Testis (tissue), 3 donors: ENCODE data around the gene PET100. TPM values are rescaled to one million over a fixed set of nuclear protein-coding genes. Genes with fewer than 3 reads are reported as not detected.
"Not testable (repeated sequence)": the region's sequence is repeated elsewhere in the genome, so short reads cannot be mapped to it uniquely, and the experiment has no call there.

Source experiments
- DNase-seq: peaks from one replicate; pipeline ENCODE4 v3.0.0-alpha.2; 2019
- H3K27ac ChIP-seq, 2 donors: fragments of 200-600 bp; sonication (generic); one replicate each; pipeline ENCODE4 v1.5.1; 2019
- H3K27me3 ChIP-seq: fragments of 200-600 bp; sonication (generic); one replicate; pipeline ENCODE4 v1.5.1; 2019
- H3K36me3 ChIP-seq: fragments of 200-600 bp; sonication (generic); one replicate; pipeline ENCODE4 v1.5.1; 2017; ENCODE audit warnings: low read depth; ENCODE audit errors: missing control alignments
- H3K4me1 ChIP-seq: fragments of 200-600 bp; sonication (generic); one replicate; pipeline ENCODE4 v1.5.1; 2019
- H3K4me3 ChIP-seq, 2 donors: fragments of 200-600 bp; sonication (generic); one replicate each; pipeline ENCODE4 v1.5.1; 2017 to 2019
- H3K9me3 ChIP-seq: fragments of 200-600 bp; sonication (generic); one replicate; pipeline ENCODE4 v1.5.1; 2017
- POLR2A ChIP-seq: fragments of 450-650 bp; IDR thresholded peaks from one replicate; pipeline ENCODE4 v1.6.1; 2017; ENCODE audit warnings: antibody characterized with exemption, mild to moderate bottlenecking, moderate library complexity
- WGBS, 2 donors: methylation state at CpG; one replicate each; pipeline ENCODE4 v1.1.5; 2018; 5-methylcytosine and 5-hydroxymethylcytosine counted together
- intact Hi-C: fragments of 100-400 bp; cut with DNase I; formaldehyde crosslinking; loops from one replicate; pipeline ENCODE4 v1.15.1; 2023; ENCODE audit warnings: low total_unique reads
- polyA plus RNA-seq: library from polyadenylated mRNA; stranded (reverse); fragments of 350-450 nt; fragmentation: Illumina TruSeq; extraction: RNeasy Lipid Tissue Mini Kit (QIAGEN cat#74804); gene quantifications from one replicate; pipeline ENCODE4 v1.2.3, GENCODE V29; 2014; ENCODE audit warnings: low read depth, low replicate concordance; ENCODE audit not compliant: insufficient read depth
- total RNA-seq, 2 donors: library from RNA; depleted of rRNA; stranded (reverse); fragments of >200 nt; gene quantifications; one replicate each; pipeline ENCODE4 v1.2.3, GENCODE V29; 2016
- TF ChIP-seq, protein P1 (sequence below), 3 experiments: fragments of 450-650 bp in 2 of 3; fragments of 200-600 bp in 1 of 3; sonication (generic) in 1 of 3; IDR thresholded peaks; one replicate each; pipeline ENCODE4 v1.5.1; 2016 to 2019; ENCODE audit warnings: antibody characterized with exemption in 3 of 3, mild to moderate bottlenecking in 2 of 3, moderate library complexity in 1 of 3

PET100 gene
- total and polyA plus RNA-seq, 3 donors from 2014 or later, result 25.3 to 64.0 (median 26.9) TPM

DNA sequence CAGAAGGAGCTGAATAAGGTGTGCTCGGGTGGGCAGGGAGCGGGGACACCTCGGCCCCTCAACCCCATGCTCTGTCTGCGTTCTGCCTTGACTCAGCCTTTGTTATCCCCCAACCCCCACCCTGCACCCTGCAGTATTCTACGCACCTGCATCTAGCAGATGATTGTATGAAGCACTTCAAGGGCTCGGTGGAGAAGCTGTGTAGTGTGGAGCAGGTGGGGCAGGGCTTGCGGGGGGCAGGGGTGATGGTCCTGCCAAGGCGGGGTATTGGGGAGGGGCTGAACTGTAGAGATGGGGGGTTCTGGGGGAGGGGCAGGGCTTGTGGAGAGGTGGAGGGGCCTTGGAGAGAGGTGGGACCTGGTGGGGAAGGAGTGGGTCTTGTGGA lies 13.4 kb downstream of the PET100 start:
- WGBS, 2 donors, result 90 to 94% methylated on average over 7 to 8 of the region's 8 CpGs
- no peak for TF ChIP-seq POLR2A
- TF ChIP-seq, protein P1, sequence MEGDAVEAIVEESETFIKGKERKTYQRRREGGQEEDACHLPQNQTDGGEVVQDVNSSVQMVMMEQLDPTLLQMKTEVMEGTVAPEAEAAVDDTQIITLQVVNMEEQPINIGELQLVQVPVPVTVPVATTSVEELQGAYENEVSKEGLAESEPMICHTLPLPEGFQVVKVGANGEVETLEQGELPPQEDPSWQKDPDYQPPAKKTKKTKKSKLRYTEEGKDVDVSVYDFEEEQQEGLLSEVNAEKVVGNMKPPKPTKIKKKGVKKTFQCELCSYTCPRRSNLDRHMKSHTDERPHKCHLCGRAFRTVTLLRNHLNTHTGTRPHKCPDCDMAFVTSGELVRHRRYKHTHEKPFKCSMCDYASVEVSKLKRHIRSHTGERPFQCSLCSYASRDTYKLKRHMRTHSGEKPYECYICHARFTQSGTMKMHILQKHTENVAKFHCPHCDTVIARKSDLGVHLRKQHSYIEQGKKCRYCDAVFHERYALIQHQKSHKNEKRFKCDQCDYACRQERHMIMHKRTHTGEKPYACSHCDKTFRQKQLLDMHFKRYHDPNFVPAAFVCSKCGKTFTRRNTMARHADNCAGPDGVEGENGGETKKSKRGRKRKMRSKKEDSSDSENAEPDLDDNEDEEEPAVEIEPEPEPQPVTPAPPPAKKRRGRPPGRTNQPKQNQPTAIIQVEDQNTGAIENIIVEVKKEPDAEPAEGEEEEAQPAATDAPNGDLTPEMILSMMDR (IDR thresholded peaks at IDR 0.05), result no peak
- intact Hi-C loops, result no loop called here
- Histone ChIP-seq H3K9me3 (no peaks in the 10 kb centered on the region), H3K27me3 (no peaks in the 10 kb centered on the region), H3K4me3 (no peak overlapping the region), H3K27ac (no peak overlapping the region), H3K4me1 (no peaks in the 10 kb centered on the region), H3K36me3 (no peaks in the 10 kb centered on the region)
- no peak for DNase-seq

DNA sequence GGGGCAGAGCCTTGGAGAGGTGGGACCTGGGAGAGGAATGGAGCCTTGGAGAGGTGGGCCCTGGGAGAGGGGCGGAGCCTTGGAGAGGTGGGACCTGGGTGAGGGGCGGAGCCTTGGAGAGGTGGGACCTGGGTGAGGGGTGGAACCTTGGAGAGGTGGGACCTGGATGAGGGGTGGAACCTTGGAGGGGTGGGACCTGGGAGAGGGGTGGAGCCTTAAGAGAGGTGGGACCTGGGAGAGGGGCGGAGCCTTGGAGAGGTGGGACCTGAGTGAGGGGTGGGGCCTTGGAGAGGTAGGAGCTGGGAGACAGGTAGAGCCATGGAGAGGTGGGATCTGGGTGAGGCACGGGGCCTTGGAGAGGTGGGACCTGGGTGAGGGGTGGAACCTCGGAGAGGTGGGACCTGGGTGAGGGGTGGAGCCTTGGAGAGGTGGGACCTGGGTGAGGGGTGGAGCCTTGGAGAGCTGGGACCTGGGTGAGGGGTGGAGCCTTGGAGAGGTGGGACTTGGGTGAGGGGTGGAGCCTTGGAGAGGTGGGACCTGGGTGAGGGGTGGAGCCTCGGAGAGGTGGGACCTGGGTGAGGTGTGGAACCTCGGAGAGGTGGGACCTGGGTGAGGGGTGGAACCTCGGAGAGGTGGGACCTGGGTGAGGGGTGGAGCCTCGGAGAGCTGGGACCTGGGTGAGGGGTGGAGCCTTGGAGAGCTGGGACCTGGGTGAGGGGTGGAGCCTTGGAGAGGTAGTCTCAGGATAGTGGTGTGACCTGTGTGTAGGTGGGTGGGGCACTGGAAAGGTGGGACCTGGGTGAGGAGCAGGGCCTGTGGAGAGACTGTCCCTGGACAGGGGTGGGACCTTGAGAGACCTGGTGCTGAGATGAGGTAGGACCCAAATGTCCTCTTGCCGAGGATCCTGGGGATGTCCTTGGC lies 14.3 kb downstream of the PET100 start:
- H3K36me3 ChIP-seq, H3K4me1 ChIP-seq, DNase-seq, intact Hi-C loops, H3K9me3 ChIP-seq, H3K27ac ChIP-seq, H3K4me3 ChIP-seq, H3K27me3 ChIP-seq: not testable (repeated sequence)
- 59 to 72% methylated on average over 10 of the region's 10 CpGs for WGBS, 2 donors

DNA sequence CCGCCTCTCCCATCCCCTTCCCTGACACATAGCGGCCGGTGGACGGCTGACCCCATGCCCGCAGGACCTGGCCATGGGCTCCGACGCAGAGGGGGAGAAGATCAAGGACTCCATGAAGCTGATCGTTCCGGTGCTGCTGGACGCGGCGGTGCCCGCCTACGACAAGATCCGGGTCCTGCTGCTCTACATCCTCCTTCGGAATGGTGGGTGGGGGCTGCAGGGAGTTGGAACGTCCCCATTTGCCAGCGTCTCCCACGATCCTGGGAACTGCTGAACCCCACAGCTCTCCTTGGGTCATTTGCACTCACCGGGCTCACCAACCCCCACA lies 14.9 kb downstream of the PET100 start:
- Histone ChIP-seq H3K9me3 (no peaks in the 10 kb centered on the region), H3K36me3 (no peaks in the 10 kb centered on the region), H3K27ac (no peak overlapping the region), H3K27me3 (no peaks in the 10 kb centered on the region), H3K4me3 (no peak overlapping the region), H3K4me1 (no peaks in the 10 kb centered on the region)
- no peak for TF ChIP-seq POLR2A
- TF ChIP-seq, protein P1 (IDR thresholded peaks at IDR 0.05), result no peak
- intact Hi-C loops, result no loop called here
- 91 to 100% methylated on average over 3 to 20 of the region's 20 CpGs for WGBS, 2 donors
- DNase-seq, result no peak

DNA sequence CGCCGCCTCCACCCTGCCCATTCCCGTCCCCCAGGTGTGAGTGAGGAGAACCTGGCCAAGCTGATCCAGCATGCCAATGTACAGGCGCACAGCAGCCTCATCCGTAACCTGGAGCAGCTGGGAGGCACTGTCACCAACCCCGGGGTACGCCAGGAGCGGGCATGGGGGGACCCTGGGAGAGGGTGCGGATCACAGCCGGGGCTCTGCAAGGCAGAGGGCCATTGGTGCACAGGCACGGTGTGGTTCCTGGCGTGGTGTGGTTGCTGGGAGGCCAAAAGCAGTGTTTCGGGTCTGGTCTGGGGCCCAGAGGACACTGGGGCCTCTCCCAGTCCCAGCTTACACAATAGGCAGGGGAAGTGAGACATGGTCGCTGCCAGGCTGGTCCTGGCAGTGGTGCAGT lies 15.6 kb downstream of the PET100 start:
- H3K9me3 ChIP-seq, result no peaks in the 10 kb centered on the region
- intact Hi-C loops, result no loop called here
- no peak for TF ChIP-seq POLR2A
- TF ChIP-seq, protein P1 (IDR thresholded peaks at IDR 0.05), result no peak
- H3K27me3 ChIP-seq, result no peaks in the 10 kb centered on the region
- H3K36me3 ChIP-seq, result no peaks in the 10 kb centered on the region
- H3K4me3 ChIP-seq, result no peak overlapping the region
- H3K4me1 ChIP-seq, result no peaks in the 10 kb centered on the region
- 91 to 97% methylated on average over 5 to 14 of the region's 14 CpGs for WGBS, 2 donors
- no peak overlapping the region for H3K27ac ChIP-seq
- DNase-seq, result no peak

DNA sequence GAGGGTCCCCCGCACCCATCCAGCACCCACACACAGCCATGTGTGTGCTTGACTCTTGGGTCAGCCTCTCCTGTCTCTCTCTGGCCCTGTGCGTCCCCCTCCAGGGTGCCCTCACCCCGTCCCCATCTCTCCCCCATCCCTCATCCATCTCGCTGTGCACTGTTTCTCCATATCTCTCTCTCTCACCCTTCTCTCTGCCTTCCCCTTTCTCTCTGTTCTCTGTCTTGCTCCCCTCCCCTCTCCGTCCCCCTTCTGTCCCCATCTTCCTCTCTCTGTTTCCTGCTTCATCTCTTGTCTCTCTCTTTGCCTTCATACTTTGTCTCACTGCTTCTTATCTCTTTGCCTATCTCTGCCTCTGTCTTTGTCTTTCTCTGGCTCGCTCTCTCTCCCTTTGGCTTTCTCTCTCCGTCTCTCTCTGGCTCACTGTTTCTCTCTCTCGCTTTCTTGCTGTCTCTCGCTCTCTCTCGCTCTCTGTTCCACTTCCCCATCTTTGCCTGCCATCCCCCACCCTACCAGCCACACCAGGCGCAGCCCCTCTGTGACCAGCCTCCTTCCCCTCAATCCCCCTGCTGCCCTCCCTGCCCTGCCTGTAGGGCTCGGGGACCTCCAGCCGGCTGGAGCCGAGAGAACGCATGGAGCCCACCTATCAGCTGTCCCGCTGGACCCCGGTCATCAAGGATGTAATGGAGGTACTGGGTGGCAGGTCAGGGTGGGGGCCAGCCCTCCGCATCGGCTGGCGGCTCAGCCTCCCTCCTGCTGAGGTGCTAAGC lies 16.2 kb downstream of the PET100 start:
- Histone ChIP-seq H3K4me3 (no peak overlapping the region), H3K4me1 (no peaks in the 10 kb centered on the region), H3K27me3 (no peaks in the 10 kb centered on the region), H3K36me3 (no peaks in the 10 kb centered on the region), H3K27ac (no peak overlapping the region), H3K9me3 (no peaks in the 10 kb centered on the region)
- DNase-seq, result no peak
- intact Hi-C loops, result no loop called here
- 71% methylated on average over 17 to 20 of the region's 20 CpGs for WGBS, 2 donors
- no peak for TF ChIP-seq POLR2A
- TF ChIP-seq, protein P1 (IDR thresholded peaks at IDR 0.05), result no peak
